HG03460 (cell line): ENCODE data around the gene TMEM253.

Experiments
- ATAC-seq: cut with Tn5 transposase; IDR thresholded peaks from one replicate; pipeline ENCODE4 v1.9.1; 2021; ENCODE audit not compliant: unreplicated experiment

TMEM253 gene

GRCh38 chr14:21070610-21071224 is 30.1 kb upstream of the TMEM253 start:
- peak; percentile 20 for ATAC-seq

DNA sequence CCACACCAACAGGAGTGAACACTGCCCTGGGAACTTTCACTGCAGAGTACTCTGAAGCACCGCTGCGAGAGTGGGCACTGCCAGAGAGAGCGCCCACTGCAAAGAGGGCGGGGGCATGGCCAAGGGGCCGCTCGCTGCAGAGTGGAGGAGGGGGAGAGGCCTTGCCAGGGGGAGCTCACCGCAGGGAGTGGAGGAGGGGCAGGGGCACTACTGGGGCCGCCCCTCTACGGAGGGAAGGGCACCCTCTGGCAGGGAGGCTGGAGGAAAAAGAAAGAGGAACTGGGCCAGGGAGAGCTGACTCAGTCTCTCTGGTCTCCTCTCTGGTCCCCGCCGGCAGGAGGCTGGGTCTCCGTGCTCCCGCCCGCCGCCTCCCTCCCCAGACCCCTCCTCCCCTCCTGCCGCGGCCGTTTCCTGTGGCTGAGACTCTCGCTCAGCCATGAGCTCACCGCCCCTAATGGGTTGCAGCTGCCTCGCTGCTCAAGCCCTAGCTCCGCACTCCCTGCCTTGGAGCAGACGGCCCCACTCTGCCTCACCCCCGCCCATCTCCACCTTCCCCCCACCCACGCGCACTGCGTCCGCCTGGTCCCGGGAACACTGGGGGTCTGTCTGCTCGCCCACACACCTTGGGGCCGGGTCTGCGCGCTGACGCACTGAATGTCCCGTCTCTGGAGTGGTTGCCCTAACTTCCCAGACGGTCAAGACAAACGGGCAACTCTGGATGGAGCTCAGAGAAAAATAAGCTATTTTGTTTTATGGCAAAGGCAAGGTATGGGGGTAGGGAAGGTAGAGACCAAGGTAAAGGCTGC is 29.4 kb upstream of the TMEM253 start:
- peak; percentile 67 for ATAC-seq

- no peak for ATAC-seq
Observed at GRCh38 chr14:21072031-21072473, 28.8 kb upstream of the TMEM253 start.

DNA sequence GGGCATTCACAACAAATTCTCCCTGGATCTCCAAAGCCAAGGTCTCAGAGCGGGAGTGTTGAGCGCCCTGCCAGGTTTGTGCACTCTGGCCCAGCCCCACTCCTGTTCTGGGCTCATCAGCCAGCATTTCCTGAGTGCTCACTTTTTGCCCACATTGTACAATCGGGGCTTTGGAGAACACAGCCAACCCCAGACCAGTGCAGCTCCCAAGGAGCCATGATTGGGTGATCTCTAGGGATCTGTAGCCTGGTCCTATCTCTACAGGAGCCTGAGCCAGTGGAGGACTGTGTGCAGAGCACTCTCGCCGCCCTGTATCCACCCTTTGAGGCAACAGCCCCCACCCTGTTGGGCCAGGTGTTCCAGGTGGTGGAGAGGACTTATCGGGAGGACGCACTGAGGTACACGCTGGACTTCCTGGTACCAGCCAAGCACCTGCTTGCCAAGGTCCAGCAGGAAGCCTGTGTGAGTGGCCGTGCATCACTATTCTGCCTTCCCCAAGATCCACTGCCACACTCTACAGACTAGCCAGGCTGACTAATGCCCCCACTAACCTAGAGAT is 28.0 kb upstream of the TMEM253 start:
- ATAC-seq, result no peak

DNA sequence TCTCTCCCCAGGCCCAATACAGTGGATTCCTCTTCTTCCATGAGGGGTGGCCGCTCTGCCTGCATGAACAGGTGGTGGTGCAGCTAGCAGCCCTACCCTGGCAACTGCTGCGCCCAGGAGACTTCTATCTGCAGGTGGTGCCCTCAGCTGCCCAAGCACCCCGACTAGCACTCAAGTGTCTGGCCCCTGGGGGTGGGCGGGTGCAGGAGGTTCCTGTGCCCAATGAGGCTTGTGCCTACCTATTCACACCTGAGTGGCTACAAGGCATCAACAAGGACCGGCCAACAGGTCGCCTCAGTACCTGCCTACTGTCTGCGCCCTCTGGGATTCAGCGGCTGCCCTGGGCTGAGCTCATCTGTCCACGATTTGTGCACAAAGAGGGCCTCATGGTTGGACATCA is 26.9 kb upstream of the TMEM253 start:
- ATAC-seq, result no peak

- no peak for ATAC-seq
Observed at GRCh38 chr14:21074398-21075272, 26.2 kb upstream of the TMEM253 start.

DNA sequence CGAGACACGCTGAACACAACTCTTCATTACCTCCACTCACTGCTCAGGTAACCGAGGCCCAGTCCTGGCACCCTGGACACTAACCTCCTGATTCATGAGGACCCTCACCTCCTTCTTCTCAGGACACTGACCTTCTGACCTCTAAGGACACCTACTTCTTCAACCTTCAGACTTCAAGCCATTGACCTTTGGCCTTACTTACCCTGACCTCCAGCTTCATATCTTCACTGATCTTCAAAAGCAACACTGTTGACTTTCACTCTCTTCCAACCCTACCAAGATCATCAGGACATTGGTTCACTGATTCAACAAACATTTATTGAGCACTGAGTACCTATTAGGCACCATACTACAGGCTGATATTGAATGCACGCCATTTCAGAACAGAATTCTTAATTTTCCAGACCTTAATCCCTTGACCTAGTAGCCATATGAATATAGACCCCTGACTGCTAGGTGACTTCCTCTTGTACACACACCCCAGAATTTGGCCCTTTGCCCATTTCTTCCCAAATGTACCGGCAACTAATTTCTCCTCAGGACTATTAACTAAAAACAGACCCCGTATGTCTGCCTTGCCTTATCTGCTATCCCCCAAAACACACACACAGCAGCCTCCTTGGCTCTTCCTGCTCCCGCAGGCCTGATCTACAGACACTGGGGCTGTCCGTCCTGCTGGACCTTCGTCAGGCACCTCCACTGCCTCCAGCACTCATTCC is 25.0 kb upstream of the TMEM253 start:
- ATAC-seq, result no peak

DNA sequence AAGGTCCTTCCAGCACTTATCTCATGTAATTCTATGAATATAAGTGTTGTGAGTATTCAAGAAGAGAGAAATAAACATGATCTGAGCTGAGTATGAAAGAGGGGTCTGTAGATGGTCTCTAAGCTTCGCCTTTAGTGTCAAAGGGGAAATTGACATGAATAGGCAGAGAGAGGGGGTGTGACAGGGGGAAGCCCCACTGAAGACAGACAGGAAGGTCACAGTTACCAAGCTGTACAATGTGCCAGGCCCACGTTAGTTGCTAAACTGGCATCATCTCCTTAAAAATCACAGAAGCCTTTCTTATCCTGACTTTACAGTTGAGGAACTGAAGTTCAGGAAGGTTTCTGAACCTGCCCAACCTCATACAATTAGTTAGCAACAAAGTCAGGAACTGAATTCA is 23.2 kb upstream of the TMEM253 start:
- no peak for ATAC-seq

DNA sequence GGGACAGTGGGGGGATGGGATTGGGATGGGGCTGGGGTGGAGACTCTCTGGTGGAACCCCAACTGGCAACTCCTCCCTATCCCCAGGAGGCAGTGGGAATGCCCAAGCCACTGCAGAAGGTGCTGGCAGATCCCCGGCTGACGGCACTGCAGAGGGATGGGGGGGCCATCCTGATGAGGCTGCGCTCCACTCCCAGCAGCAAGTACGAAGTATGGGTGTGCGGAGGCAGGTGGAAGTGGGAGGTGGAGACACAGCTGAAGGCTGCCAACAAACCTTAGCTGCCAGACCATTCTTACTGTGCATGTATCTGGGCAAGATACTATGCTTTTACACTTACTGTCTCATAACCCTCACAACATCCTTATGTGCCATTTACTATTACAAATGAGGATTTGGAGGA is 22.6 kb upstream of the TMEM253 start:
- no peak for ATAC-seq

- ATAC-seq, result no peak
Observed at GRCh38 chr14:21078726-21079125, 22.1 kb upstream of the TMEM253 start.

DNA sequence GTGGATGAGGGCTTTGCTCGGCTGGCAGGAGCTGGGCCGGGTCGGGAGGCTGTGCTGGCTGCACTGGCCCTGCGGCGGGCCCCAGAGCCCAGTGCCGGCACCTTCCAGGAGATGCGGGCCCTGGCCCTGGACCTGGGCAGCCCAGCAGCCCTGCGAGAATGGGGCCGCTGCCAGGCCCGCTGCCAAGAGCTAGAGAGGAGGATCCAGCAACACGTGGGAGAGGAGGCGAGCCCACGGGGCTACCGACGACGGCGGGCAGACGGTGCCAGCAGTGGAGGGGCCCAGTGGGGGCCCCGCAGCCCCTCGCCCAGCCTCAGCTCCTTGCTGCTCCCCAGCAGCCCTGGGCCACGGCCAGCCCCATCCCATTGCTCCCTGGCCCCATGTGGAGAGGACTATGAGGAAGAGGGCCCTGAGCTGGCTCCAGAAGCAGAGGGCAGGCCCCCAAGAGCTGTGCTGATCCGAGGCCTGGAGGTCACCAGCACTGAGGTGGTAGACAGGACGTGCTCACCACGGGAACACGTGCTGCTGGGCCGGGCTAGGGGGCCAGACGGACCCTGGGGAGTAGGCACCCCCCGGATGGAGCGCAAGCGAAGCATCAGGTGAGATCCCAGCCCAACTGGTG is 19.2 kb upstream of the TMEM253 start:
- ATAC-seq, result no peak

DNA sequence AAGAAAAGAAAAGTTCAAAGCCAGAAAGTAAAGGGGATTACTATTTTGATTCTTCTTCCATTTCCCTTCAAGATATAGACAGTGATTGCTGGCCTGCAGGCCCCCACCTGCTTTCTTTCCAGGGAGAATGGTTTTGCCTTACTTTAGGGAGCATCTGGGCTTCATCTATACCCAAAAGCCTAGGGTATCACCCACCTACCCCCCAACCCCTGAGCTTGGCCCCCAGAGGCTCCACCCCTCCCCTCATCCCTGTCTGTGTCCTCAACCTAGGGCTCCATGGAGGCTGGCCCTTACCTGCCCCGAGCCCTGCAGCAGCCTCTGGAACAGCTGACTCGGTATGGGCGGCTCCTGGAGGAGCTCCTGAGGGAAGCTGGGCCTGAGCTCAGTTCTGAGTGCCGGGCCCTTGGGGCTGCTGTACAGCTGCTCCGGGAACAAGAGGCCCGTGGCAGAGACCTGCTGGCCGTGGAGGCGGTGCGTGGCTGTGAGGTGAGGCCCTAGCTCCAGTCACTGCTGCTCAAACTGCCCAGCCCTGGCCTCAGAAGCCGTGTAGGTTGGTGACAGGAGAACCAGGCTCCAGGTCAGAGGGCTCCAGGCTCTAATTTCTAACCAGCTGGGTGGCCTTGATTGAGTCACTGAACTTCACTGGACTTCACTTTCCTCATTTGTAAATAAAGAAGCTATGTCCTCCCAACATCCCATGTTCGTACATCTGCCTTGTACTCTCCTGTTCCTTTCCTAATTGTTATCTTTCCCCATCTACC is 17.1 kb upstream of the TMEM253 start:
- no peak for ATAC-seq

- ATAC-seq, result no peak
Observed at GRCh38 chr14:21084396-21084795, 16.5 kb upstream of the TMEM253 start.

- no peak for ATAC-seq
Observed at GRCh38 chr14:21084998-21085853, 15.6 kb upstream of the TMEM253 start.

DNA sequence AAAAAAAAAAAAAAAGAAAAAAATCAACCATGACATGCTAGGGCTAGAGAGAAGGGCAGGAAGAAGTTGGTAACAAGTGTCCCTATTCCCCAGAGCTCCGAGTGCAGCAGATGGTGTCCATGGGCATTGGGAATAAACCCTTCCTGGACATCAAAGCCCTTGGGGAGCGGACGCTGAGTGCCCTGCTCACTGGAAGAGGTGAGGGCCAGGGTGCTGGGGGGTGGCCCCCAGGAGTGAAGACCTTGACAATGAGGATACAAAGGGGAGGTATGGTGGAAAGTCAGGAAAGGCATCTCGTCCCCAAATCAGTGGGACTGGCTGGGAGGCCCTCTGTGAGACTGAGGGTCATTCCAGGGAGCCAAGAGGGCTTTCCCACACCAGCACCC is 14.0 kb upstream of the TMEM253 start:
- no peak for ATAC-seq

GRCh38 chr14:21087294-21088091 is 13.4 kb upstream of the TMEM253 start:
- ATAC-seq, result no peak

DNA sequence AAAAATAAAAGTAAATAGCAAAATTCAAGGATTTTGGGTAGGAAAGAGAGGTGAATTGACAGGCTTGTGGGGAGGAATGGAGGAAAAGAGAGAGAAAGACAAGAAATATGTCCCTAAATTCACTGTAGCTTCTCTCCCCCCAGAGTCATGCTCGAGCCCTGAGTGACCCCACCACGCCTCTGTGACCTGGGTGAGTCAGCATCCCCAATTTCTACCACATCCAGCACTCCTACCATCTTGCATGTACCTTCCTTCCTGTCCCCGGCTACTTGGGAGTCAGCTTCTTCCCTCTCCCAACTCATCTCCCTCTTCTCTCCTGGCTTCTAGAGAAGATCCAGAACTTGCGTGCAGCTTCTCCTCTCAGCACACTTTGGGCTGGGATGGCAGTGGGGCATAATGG is 12.2 kb upstream of the TMEM253 start:
- ATAC-seq, result no peak

GRCh38 chr14:21089271-21089670 is 11.6 kb upstream of the TMEM253 start:
- no peak for ATAC-seq
